ENCODE measurements around the gene WDR62.
A peak's percentile ranks its signal among the peaks of the same experiment; 100 is the strongest.

The WDR62 gene

DNA sequence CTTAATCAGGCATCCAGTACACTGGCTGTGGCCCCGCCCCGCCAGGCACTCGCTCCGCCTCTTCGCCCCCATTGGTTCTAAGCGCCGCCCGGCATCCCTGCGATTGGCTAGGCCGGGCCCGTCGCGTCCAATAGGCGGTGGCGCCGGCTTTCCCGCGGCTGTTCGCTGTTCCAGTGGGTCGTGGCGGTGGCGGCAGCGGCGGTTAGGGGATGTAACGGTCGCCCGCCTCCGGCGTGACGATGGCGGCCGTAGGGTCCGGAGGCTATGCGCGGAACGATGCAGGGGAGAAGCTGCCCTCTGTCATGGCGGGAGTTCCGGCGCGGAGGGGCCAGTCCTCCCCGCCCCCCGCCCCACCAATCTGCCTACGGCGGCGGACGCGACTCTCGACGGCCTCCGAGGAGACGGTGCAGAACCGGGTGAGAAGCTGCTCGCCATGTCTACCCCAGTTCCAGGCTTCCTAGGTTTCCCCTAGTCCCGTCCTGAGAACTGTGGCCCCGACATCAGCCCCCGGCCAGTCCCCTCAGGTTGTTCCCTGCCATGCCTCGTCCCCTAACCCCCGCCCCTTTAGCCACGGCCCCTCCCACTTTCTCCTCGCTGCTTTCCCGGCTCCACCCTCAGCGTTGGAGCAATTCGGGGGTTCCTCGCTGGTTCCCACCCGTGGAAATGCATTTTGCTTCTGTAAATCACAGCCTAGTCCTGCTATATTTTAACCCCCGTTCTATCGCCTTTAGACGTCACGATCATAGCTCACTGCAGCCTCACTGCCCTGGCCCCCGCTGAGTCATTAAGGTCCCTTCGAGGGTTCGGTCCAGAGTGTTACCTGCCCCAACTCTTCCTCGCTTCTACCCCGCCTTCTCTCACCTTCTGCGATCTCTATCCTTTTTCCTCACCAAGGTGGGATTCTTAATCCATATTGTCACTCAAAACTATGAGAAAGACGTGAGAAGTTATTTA, at the start of gene WDR62:
Gene WDR62 (plus strand): TSS at position 165 of the 954 bp plus-strand sequence. CDS start 75 bp downstream, at position 240.
- peak; percentile 85 for DNase-seq (ENCODE audit: low read depth)

DNA sequence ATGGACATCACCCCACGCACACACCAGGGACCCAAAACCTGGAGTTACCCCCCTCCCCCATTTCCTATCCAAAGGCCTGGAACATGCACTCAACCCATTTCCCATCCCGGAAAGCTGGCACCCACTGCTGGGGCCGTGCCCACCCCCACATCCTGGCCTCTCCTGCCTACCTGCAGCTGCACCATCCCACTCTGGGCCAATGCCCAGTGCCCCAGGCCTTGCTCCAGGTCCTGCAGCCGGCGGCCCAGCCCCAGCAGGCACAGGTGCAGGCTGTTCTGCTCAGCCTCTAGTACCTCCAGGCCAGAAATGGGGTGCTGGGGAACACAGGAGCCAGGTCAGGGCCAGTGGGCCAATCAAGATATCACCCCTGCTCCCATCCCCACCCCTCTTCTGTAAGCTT, 47.7 kb upstream of the WDR62 start:
- no peak for DNase-seq (ENCODE audit: low read depth)

GRCh38 chr19:36008336-36008978, 46.2 kb upstream of the WDR62 start, which contains the start of gene SYNE4:
SYNE4 (minus strand) TSS chr19:36008813; CDS start chr19:36008681, 132 bp downstream.
- DNase-seq (ENCODE audit: low read depth): no peak

- DNase-seq (ENCODE audit: low read depth): no peak
Observed at GRCh38 chr19:36009220-36009619, 45.5 kb upstream of the WDR62 start.

DNA sequence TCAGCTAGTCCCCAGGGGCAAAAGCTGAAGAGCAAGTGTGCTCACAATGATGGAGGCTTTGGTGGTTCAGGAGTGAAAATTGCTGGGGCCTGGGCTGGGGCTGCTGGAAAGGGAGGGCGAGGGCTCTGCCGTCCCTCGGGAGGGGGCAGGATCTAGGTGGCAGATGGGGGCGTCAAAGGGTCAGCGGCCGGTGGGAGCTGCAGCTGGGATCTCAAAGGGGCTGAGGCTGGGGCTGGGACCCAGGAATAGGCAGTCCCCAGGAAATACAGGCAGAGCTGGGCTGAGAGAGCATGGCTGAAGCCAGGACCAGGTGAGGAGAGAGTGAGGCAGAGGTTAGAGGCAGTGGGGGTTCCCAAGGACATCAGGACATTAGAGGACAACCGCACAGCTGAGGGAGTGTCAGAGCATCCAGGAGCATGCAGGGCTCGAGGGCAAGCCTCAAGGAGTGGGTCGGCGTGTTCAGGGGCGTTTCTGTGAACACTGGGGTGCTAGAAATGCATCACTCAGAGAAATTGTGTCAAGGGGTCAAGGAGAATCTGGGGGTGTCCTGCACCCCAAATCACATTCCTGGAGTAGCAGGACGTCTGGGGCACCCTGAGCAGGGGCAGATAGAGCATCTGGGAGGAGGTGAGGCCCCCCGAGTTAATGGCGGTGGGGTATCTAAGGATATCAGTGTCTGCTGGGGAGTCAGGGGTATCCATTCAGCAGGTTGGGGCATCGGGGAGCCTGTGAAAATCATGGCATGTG, 44.9 kb upstream of the WDR62 start:
- no peak for DNase-seq (ENCODE audit: low read depth)

DNA sequence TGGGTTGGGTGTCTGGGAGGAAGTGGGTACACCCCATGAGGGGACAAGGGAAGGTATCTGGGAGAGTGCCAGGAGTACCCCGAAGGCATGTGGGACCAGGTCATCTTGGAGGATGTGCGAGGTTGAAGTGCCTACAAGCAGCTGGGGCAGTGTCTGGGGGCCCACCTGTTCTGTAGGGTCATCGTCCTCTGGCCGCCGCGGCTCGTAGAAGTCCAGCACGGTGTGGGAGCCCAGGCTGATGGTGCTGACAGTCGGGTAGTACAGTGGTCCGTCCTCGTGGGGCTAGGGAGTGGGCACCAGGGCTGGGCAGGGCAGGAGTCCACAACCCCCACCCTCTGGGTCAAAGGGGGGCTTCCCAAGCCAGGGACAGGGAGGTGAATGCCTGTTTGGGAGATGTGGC, 44.3 kb upstream of the WDR62 start:
- no peak for DNase-seq (ENCODE audit: low read depth)

DNA sequence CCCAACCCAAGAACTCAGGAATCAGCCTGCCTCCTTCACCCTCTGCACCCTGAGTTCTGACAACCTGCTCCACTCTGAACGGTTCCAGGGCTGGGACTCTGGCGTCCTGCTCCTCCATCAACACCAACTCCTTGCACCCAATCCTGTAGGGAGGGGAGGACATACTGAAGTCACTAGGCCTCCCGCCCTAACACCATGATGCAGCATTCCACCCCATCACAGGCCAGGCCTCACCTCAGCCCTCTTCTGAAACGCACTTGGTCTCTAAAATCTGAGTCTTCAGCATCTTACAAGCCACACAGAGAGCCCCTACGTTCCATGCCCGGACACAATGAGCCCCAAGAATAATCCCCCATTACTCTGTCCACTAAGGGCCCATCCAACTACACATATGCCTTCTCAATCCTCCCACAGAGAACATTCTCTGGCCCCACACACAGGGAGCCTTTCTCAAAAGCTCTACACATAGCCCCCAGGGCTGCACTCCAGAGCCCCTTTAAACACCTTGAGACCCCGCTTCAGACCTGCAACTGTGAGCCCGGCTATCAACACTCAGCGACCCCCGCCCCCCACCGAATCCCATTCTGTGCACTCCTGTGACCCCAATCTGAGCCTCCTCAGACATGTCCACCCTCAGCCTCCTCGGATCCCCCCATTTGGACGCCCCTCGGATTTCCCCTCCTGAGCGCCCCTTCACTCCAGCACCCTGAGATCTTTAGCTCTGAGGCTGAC, 41.3 kb upstream of the WDR62 start:
- DNase-seq (ENCODE audit: low read depth): no peak

GRCh38 chr19:36014012-36014924, 40.4 kb upstream of the WDR62 start, which contains the start of gene ALKBH6:
ALKBH6 (minus strand) TSS chr19:36014213; CDS start chr19:36013397, 816 bp downstream.
- peak; percentile 99 for DNase-seq (ENCODE audit: low read depth)

- no peak for DNase-seq (ENCODE audit: low read depth)
Observed at GRCh38 chr19:36019061-36019670, 35.5 kb upstream of the WDR62 start.

GRCh38 chr19:36023432-36023831, 31.3 kb upstream of the WDR62 start:
- DNase-seq (ENCODE audit: low read depth): no peak

- no peak for DNase-seq (ENCODE audit: low read depth)
Observed at GRCh38 chr19:36025541-36025940, 29.2 kb upstream of the WDR62 start.

DNA sequence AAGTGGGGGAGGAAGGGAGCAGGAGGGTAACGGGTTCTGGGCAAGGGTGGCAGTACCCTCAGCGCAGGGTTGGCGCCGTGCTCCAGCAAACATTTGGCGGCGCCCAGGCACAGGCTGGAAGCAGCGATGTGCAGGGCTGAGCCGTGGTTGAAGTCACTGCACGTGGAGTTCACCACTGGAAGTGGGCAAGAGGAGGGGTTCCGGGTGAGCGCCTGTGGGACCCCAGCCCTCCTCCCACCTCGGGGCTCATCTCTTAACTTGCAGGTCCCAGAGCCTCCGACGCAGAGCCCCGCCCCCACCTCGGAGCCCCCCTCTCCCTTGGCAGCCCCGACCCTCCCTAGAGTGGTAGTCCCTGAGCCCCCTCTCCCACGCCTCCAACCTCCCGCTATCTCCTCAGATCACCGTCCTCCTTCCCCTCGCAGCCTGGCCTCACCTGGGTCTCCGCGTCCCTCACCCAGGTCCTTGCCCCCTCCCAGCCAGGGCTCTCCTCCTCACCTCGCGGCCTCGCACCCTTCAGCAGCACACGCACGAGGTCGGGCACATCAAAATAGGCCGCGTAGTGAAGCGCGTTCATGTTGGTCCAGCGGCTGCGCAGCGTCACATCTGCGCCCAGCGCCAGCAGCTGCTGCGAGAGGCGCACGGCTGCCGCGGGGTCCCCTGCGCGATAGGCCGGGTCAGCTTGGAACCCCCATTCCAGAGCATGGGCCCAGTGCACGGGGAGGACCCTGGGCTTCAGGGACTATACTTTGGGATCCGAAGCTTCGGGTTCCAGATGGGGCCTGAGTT, 28.4 kb upstream of the WDR62 start:
- DNase-seq (ENCODE audit: low read depth): no peak

DNA sequence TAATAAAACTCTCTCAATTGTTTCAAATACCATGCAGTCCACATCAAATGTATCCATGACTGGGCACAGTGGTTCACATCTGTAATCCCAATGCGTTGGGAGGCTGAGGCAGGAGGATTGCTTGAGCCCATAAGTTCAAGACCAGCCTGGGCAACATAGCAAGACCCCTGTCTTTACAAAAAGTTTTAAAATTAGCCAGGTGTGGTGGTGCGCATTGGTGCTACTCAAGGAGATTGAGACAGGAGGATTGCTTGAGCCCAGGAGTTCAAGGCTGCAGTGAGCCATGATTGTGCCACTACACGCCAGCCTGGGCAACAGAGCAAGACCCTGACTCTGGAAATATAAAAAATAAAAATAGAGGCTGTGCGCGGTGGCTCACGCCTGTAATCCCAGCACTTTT, 27.0 kb upstream of the WDR62 start:
- DNase-seq (ENCODE audit: low read depth): no peak

- DNase-seq (ENCODE audit: low read depth): no peak
Observed at GRCh38 chr19:36028313-36029041, 26.2 kb upstream of the WDR62 start.

DNA sequence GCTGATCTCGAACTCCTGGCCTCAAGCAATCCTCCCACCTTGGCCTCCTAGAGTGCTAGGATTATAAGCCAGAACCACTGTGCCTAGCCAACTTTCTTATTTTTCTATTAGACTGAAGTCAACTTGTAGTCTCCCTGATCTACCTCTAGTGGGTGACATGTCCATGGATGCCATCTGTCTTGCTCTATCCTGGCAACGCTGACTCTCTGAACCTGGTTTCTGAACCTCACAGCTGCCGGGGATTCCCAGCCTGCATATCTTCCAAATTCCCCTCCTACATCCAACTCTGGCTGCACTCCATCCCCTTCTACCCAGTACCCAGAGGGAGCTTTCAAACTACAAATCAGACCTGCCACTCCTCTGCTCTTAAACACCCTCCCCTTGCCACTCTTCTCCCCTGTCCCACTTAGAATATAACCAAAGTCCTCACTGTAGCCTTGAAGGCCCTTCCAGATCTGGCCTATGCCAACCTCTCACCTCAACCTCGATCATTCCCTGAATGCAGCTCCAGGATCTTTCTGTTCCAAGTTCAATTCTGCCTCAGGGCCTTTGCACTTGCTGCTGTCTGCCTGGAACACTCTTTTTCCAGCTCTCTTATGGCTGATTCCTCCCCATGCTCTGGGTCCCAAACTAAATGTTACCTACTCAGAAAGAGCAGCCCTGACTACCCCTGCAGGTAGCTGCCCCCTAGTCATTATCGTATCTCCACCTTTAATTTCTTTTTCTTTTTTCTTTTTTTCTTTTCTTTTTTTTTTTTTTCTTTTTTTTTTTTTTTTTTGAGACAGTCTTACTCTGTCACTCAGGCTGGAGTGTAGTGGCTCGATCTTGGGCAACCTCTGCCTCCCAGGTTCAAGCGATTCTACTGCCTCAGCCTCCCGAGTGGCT, 24.2 kb upstream of the WDR62 start:
- no peak for DNase-seq (ENCODE audit: low read depth)

- DNase-seq (ENCODE audit: low read depth): no peak
Observed at GRCh38 chr19:36031308-36031707, 23.4 kb upstream of the WDR62 start.

- no peak for DNase-seq (ENCODE audit: low read depth)
Observed at GRCh38 chr19:36032251-36033104, 22.2 kb upstream of the WDR62 start, which contains the start of gene CLIP3. CLIP3 (minus strand) TSS chr19:36032873; CDS start chr19:36032357, 516 bp downstream.
